Activated CD4-positive, alpha-beta T cell treated with anti-CD3 and anti-CD28 coated beads for 4 hours (primary cell): ENCODE measurements around the gene ITGA5.
A peak's percentile ranks its signal among the peaks of the same experiment; 100 is the strongest.
"Not testable (repeated sequence)": the region's sequence is repeated elsewhere in the genome, so short reads cannot be mapped to it uniquely, and the experiment has no call there.

Experiments used
- DNase-seq, 2 donors: peaks; one replicate each; pipeline ENCODE4 v3.0.0-alpha.2; 2020

The ITGA5 gene

DNA sequence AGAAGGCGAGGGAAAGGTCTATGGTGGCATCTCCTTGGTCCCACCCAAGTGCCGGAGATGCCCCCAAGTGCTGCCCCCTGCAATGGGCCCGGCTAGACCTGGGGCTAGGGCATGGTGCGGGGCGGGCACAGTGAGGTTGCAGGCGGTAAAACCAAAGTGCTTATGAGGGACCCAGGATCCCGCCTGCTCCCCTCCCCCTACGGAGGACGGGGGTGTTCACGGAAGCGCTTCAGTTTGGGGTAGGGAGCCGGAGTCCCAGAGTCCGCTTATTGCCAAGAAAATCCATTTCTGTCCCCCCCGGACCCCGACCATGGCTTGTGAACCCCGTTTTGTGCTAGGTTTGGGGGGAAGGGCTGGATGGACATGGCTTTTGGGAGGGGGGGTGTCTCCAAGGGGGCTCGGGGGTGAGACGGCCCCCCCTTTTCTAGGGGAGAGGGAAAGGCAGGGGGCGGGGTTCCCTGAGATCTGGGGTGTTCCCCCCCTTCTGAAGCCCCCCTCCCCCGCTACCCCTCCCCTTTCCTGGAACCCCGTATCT lies 49.4 kb downstream of the ITGA5 start:
- no peak for DNase-seq

DNA sequence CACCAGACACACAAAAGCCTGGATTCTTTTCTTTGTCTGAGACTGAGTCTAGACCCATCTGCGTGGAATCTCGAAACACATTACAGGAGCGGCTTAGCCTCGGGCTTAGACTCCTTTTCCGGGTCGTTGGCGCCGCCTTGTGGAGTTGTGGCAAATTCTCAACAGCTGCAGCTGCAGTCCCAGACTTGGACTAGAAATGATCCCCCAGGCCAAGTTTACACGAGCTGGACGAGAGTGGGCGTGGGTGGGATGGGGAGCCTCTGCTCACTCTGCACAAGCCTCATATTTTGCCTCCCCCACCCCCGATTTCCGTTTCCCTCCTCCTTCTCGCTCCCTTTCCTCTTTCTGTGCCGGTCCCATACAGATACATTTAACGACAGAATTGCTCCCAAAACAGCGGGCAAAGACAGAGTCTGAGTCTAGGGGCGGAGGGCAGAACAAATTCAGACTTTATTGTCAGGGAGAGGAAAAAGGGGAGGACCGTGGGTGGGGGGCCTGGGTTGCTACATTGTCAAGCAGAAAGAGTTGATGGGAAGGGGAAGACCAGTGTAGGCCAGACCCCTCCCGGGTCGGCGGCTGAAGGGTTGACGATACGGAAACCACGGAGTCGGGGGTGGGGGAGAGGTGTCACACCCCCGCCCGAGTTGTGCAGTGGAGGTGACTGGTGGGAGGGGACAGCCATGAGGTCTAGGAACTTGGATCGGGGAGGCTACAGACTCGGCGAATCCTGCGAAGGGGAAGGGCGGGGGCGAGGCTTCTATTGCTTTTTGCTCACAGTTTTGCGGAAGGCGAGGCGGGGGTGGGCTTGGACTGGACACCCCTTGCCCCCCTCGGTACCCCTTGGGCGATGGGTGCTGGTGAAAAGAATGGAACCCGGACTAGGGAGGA lies 50.1 kb downstream of the ITGA5 start:
- peak; percentile 85 to 95 for DNase-seq

DNA sequence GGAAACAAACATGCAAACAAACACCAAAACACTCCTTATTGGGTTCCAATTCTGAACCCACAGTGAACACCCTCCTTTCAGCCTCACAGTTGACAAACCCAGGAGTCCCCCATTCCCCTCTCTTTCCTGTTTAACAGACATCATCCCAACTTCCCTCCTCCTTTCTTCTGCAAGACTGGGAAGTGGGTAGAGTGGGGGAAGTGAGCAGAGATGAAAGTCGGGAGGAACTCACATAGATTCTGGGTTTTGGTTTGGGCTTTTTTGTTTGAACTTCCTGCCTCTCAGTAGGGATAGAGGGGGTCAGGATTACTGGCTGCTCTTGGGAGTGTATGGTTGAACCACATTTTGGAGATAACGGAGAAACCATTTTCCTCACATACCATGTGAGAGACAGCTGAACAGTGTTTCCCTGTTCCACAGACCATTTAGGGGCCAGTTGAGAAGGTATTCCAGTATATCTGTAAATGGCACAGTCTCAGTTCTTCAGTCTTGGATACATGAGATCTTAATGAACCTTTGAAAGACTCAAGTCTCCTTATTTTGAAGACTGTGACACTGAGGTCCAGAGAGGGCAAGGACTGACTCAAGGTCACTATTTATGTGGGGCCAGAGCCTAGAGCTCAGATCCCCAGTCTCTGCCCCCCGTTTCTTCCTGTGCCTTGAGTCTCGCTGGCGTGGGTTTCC lies 50.9 kb downstream of the ITGA5 start:
- no peak for DNase-seq

DNA sequence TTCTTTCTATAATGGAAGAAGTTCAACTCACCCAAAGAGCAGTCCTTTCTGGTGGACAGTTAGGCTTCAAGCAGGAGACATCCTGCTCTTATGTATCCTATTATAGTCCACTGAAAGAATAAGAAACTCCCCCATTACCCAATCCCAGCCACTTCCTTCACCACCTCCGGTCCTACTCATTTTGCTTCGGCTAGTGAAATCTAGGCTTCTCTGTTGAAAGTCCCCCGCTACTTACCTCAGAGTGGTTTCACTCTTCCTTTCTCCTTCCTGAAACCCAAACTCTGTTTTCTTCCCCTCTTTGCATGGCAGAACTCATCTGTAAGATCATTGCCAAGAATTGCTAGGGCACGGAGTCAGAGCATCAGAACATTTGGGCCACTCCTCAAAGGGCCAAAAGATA lies 54.7 kb downstream of the ITGA5 start, which contains the start of gene GPR84:
TSS of gene GPR84 (minus strand) at position 74 of the 400 bp plus-strand sequence. CDS start 635 bp downstream, outside the sequence.
- no peak for DNase-seq

DNA sequence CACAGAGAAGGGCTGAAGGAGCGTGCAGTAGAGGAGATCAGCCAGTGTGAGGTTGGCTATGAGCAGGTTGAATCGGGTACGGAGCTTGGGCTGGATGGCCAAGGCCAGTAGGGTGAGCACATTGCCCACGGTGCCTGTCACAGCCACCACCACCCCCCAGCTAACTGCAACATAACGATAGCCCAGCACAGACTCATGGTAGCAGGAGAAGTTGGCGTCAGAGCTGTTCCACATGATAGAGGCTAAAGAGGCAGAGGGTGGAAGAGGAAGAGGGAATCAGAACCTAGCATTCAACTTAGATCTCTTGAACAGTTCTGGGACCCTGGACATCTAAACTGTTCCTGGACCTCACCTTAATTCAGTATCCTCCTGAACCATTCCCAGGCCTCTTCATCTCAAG lies 55.4 kb downstream of the ITGA5 start:
- no peak for DNase-seq

DNA sequence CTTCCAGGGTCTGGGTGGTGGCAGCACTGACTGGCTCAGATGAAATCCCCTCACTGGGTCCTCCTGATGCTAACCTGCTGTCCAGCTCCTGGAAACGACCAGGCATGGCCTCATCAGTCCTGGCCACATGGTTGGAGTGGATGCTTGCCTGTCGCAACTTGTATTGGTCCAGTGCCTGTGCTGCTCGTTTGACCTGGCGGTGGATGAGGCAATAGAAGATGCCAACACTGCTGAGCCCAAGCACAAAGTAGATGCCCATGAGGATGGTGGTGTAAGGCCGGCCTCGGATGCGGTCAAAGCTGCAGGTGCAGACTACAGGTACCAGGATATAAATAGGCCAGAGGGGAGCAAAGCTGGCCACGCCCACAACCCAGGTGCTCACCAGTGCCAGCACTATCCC lies 56.0 kb downstream of the ITGA5 start:
- DNase-seq: no peak

DNA sequence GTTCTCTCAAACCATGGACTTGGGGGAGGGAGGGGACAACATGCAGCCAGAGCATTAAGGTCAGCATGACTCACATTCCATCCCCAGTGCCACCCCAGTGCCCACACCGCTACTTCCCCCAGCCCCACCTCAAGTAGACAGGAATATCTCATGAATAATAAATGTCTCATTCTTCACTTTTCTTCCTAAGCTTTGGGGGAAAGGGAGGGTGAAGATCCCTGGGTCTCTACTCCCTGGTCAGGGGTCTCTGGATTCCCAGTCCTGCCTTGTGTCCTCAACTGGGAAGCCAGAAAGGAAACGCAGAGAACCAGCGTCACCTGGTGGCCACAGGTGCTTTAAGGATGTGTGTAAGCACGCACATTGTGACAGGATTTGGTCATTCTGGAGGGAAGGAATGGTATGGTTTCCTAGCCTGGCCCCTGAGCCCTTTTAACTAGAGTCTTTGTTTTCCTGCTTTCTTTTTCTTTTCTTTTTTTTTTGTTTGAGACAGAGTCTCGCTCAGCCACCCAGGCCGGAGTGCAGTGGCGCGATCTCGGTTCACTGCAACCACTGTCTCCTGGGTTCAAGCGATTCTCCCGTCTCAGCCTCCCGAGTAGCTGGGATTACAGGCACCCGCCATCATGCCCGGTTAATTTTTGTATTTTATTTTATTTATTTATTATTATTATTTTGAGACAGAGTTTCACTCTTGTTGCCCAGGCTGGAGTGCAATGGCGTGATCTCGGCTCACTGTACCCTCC lies 58.2 kb downstream of the ITGA5 start:
- DNase-seq: peak; percentile 46 to 59

DNA sequence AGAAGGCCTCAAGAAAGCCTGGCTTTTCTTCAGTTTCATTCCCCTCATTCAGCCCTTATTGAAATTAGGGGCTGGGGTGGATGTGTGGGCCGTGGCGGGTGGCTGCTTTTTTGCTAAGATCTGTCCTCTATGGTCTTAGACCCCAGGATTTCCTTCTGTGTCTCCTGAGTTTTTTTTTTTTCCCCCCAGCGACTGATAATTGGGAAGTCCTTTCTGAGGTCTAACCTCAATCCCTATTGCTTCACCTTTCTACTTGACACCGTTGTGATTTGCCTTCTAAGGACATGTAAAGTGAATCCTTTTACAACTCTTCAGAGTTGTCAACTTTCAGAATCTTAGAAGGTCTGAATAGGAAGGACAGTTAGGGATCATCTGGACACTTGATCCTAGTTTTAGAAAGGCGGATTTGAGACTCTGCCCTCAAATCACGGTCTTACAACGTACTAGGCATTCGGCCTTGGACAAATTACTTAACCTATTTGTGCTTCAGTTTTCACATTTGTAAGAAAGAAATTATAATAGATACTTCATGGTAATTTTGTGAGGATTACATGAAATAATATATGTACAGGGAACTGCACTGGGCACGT lies 59.2 kb downstream of the ITGA5 start:
- no peak for DNase-seq

DNA sequence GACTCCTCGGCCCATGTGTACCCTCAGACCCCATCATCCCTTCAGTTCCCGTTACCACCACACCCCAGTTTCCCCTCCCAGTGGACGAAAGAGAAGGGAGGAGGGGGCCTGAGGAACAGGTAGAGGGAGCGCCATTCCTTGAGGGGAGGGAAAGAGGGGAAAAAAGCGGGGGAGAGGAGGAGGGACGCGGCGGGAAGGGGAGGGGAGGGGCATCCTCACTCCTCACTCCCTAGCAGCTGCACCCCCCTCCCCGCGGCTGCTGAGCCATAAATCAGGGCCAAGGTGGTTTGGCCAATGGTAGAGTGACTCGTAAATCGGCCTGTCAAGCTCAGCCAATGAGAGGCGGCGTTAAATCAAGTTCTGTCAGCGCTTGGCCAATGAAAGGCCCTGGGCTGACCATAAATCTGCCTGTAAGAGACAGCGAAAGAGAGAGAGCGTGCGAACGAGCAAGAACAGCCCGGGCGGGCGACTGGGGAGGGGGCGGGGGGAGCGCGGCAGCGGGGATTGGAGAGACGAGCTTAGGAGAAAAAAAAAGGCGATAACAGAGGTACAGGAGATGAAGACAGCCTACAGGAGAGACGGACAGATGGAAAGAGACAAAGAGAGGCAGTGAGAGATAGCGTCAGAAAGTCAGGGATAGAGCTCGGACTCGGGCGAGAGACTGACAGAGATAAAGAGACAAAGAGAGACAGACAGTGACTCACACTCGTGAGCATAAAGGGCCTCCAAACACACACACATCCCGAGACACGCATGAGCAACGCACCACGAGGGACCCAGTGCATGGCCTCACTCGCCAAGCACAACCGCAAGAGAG lies 59.9 kb downstream of the ITGA5 start:
- peak; percentile 92 to 93 for DNase-seq

DNA sequence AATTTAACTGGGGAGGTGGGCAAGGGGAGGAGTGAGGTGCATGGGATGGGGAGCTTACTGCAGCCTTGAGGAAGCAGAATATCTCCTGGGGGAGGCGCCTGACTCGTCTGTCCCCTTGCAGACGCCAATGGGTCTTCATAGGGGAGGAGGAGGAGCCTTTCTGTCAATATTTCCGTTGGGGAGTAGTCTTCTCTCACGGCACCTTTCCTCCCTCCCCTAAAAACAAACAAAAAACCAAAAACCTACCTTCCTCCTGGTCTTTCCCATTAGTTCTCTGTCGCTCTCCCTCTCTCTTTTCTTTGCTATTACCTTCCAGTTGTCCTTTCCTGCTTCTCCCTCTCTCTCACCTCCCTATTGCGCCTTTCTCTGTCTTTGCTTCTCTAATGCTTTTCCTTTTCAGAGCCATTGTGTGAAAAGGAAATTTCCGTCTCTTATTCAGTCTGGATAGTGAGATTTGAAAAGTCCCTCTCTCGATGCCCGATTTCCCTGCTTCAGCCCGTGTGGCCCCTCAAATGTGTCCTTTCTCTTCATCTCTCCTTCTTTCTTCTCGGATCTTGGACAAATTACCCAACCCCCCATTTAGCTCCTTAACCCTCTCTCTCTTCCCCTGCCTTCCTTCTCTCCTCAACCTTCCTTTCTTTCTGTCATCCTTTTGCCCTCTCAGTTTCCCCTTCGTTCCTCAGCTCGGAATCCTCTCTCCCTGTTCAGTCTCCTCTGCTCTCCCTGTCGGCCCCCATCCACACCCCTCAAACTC lies 60.7 kb downstream of the ITGA5 start:
- DNase-seq: peak; percentile 52 to 59

DNA sequence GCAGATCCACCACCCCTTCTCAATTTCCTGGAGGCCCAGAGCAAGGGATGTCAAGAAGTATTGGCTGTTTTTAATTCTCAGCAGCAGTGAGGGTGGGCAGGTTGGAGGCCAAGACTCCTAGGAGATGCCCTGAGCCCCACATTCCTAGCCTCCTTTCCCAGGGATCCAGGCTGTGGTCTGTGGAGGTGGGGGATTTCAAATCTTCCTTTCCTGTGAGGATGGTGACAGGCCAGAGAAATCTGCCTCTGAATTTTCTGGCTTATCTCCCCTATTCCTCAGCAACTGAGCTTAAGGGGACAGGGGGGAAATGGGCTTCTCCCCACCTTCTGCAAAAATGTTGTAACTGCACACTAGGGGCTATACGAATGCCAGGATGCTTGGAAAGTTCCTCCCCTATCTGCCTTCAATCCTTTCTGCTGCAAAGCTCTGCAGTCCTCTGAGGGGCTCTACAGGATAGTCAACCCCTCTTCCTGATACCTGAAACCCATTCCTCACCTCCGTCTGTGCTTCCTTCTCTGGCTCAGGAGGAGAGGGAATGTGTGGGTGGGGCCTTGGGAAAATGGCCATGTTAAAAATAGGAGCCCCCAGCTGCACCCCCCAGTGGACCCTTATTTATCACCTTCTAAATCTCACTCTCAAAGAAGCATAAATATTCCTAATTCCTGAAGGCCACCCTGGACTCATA lies 61.4 kb downstream of the ITGA5 start:
- DNase-seq: no peak

DNA sequence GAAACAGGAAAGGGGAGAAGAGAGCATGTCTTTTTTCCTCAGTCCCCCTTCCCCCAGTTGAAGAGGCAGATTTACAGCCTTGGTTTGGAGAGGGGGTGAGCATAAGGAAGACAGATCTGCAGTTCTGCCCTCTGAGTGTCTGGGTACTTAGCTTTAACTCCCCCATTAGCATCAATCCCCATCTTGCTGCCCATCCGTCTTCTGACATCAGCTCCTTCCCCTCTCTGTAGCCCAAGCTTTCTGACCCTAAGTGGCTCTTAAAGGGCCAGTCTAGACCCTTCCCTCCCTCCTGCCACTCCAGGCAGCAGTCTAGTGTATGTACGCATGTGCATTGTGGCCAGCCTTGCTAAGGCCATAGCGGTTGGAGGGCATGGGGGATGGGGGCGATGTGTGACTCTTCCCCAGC lies 62.1 kb downstream of the ITGA5 start:
- no peak for DNase-seq

DNA sequence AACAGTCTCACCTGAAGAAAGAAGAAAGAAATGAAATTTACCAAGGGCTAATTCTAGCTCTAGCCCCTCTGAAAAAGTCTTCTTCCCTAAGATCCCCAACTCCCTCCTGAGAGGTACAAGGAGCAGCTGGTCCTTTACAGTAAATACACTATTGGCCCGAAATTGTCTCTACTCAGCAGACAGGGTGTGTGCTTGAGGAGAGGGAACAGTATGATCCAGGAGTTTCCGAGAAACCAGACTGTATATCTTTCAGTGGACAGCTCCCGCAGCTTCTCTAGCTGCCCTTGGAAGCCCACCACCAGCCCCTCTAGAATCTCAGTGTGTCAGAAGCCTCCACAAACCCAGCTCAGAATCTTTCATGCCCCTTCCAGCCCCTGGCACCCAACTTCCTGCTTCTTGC lies 62.8 kb downstream of the ITGA5 start:
- no peak for DNase-seq

DNA sequence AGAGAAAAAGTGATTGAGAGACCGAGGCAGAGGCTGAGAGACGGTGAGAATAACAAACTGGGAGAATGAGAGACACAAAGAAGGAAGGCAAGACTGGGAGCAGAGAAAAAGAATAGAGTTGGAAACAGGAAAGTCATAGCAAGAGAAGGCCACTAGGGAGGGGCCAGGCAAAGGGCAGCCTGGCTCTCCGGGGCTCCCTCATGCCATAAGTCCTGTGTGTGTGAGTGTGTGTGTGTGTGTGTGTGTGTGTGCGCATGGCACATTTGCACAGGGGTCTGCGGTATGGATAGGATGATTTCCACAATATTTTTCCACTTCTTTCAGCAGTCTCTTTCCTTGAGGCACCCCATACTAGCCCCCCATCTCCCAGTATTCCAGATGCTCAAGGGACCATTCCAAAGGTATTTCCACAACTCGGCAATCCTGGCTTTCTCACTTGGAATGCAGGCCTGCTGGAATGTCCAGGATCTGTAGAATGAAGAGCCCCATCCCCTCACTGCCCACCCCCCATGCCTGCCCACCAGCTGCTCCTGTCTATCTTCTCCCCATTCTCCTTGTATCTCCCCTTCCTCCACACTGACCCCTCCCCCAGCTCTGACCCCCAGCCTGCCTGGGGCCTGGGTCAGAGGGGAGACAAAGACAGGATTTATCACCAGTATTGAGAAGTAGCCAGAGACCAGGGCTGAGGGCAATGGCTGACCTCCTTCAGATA lies 63.8 kb downstream of the ITGA5 start:
- no peak for DNase-seq

DNA sequence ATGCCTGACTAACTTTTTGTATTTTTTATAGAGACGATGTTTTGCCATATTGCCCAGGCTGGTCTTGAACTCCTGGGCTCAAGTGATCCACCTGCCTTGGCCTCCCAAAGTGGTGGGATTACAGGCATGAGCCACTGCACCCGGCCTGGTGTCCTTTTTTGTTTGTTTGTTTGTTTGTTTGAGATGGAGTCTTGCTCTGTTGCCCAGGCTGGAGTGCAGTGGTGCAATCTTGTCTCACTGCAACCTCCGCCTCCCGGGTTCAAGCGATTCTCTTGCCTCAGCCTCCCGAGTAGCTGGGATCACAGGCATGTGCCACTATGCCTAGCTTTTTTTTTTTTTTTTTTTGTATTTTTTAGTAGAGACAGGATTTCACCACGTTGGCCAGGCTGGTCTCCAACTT lies 64.8 kb downstream of the ITGA5 start:
- DNase-seq: not testable (repeated sequence)

DNA sequence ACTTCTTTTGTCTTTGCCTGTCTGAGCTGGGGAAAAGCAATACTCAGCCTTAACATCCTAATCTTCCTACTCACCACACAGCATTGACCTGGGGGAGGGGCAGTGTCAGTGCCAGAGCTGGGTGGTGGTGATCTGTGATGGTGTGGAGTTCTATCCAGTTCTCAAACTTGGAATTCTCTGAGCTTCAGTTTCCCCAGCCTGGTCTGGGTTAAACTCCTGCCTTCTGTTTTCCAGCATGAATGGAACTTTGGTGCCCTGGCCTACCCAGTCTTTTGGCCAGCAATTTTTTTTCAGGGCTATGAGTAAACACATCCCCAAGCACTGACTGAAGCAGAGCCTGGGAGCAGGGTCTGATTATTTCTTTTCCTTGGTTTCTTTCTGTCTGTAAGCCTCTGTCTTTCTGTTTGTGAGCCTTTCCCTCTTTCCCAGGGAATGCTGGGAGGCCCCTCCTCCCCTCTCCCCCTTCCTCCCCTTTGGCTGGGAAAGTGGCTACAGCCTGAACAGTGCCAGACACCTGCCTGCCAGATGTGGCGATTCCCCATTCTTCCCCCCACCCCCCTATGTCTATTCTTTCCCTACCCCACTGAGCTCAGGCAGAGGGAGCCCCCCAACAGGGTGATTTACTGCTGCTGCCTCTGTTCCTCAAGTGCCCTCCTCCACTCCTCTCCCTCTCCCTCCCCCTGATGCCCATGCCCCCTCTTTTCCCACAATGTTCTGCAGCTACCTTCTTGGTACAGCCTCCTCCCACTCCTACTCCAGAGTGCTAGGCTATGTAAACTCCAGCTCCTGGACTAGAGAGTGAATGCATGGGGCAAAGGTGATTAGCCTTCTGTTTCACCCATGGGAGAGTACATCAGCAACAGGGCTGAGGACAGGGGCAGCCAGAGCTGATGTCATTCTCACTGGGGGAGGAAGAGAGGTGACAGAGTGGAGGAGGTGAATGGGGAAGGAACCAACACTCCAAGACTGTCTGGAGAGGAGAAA lies 65.9 kb downstream of the ITGA5 start:
- DNase-seq: no peak

DNA sequence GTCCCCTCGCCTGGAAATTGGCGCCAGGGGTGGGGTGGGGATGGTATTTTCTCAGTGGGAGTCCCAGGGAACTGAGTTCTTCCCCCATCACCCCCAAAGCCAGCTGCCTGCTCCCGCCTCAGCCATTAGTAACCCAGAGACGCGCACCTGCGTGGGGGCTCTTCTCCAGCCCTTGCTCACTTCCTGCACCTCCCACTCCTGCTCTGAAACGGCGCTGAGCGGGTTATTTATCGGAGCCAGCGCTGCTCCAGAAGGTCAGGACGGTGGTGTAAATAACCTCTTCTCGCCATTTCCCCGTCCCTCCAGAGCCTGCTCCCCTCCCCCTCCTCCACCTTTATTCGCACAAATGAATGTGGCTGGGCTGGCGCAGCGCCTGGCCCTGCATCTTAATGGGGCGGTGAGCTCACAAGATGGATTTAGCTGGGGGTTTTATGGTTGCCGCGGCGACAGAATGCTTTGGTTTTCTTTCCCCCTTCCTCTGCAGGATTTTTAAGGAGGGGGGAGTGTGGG lies 67.0 kb downstream of the ITGA5 start:
- peak; percentile 51 to 58 for DNase-seq

DNA sequence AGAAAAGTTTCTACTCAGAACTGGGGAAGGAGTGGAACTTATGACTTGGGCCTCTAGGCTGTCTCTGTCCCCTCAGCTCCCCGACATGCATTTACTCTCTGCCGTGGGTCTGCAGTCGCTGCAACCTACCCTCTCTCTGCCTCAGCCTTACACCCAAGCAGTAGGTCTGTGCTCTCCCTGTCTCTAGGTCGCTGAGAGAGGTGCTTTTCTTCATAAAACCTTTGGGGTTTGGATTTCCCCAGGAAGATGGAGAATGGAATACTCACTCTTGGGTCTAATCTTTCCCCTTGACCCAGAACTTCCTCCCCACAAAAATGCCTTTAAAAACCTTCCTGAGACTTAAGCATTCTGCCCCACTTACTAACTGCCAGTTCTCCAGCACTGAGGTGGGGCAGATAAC lies 67.7 kb downstream of the ITGA5 start:
- DNase-seq: no peak
